ENCODE data around the gene CST6. TPM values are rescaled to one million over a fixed set of nuclear protein-coding genes. Genes with fewer than 3 reads are reported as not detected.

The CST6 gene
- total and polyA plus RNA-seq, 2 experiments from 2014 or later: 3.0 to 9.4 TPM

- Histone ChIP-seq H3K9me2 (replicated peaks; ENCODE audit: insufficient read depth) (no peaks in the 10 kb centered on the region), H3K36me3 (replicated peaks; ENCODE audit: insufficient read depth, low read depth) (no peaks in the 10 kb centered on the region), H2AFZ (no peak overlapping the region), H3K4me3 (no peak overlapping the region), H3K4me1 (ENCODE audit: insufficient read depth) (no peaks in the 10 kb centered on the region), H3K27me3 (no peaks in the 10 kb centered on the region), H3K79me2 (no peaks in the 10 kb centered on the region), H3K9me3 (ENCODE audit: low read depth) (no peaks in the 10 kb centered on the region), H3K4me2 (no peak overlapping the region), H3K27ac (no peak overlapping the region), H4K20me1 (ENCODE audit: insufficient read depth, poor library complexity, severe bottlenecking) (no peaks in the 10 kb centered on the region)
- TF ChIP-seq EZH2 (IDR thresholded peaks at IDR 0.05; ENCODE audit: borderline replicate concordance) (no peak), EZH2phosphoT487 (IDR thresholded peaks at IDR 0.05; ENCODE audit: low read depth, severe bottlenecking, unreplicated experiment) (no peak), CTCF (IDR thresholded peaks at IDR 0.05; ENCODE audit: poor library complexity) (no peak)
- DNase-seq (ENCODE audit: low spot score): no peak
- WGBS (ENCODE audit: low lambda C conversion rate, missing lambda C conversion rate): 97% methylated on average over 74 of the region's 81 CpGs
These were observed 30.6 kb downstream of the CST6 start for GRCh38 chr11:66042227-66042995.

GRCh38 chr11:66042996-66043906, 31.4 kb downstream of the CST6 start:
- no peaks in the 10 kb centered on the region for H3K36me3 ChIP-seq (replicated peaks; ENCODE audit: insufficient read depth, low read depth)
- H3K9me3 ChIP-seq (ENCODE audit: low read depth): no peaks in the 10 kb centered on the region
- no peaks in the 10 kb centered on the region for H3K27me3 ChIP-seq
- DNase-seq (ENCODE audit: low spot score): no peak
- H3K4me3 ChIP-seq: no peak overlapping the region
- H3K9me2 ChIP-seq (replicated peaks; ENCODE audit: insufficient read depth): no peaks in the 10 kb centered on the region
- no peak overlapping the region for H2AFZ ChIP-seq
- H3K79me2 ChIP-seq: no peaks in the 10 kb centered on the region
- no peak overlapping the region for H3K27ac ChIP-seq
- 99% methylated on average over 57 of the region's 88 CpGs for WGBS (ENCODE audit: low lambda C conversion rate, missing lambda C conversion rate)
- H3K4me2 ChIP-seq: no peak overlapping the region
- no peaks in the 10 kb centered on the region for H3K4me1 ChIP-seq (ENCODE audit: insufficient read depth)
- H4K20me1 ChIP-seq (ENCODE audit: insufficient read depth, poor library complexity, severe bottlenecking): no peaks in the 10 kb centered on the region
- no peak for TF ChIP-seq EZH2phosphoT487 (IDR thresholded peaks at IDR 0.05; ENCODE audit: low read depth, severe bottlenecking, unreplicated experiment)
- TF ChIP-seq CTCF (IDR thresholded peaks at IDR 0.05; ENCODE audit: poor library complexity): no peak
- no peak for TF ChIP-seq EZH2 (IDR thresholded peaks at IDR 0.05; ENCODE audit: borderline replicate concordance)

- DNase-seq (ENCODE audit: low spot score): no peak
- TF ChIP-seq EZH2phosphoT487 (IDR thresholded peaks at IDR 0.05; ENCODE audit: low read depth, severe bottlenecking, unreplicated experiment) (no peak), EZH2 (IDR thresholded peaks at IDR 0.05; ENCODE audit: borderline replicate concordance) (no peak), CTCF (IDR thresholded peaks at IDR 0.05; ENCODE audit: poor library complexity) (no peak)
- H3K9me3 ChIP-seq (ENCODE audit: low read depth): no peaks in the 10 kb centered on the region
- H3K27me3 ChIP-seq: no peaks in the 10 kb centered on the region
- no peaks in the 10 kb centered on the region for H3K36me3 ChIP-seq (replicated peaks; ENCODE audit: insufficient read depth, low read depth)
- peaks cover 4% of the 10 kb centered on the region for H3K4me1 ChIP-seq (ENCODE audit: insufficient read depth)
- H3K27ac ChIP-seq: no peak overlapping the region
- H3K4me2 ChIP-seq: no peak overlapping the region
- H3K79me2 ChIP-seq: no peaks in the 10 kb centered on the region
- H3K4me3 ChIP-seq: no peak overlapping the region
- no peaks in the 10 kb centered on the region for H3K9me2 ChIP-seq (replicated peaks; ENCODE audit: insufficient read depth)
- 91% methylated on average over 6 of the region's 6 CpGs for WGBS (ENCODE audit: low lambda C conversion rate, missing lambda C conversion rate)
- H2AFZ ChIP-seq: no peak overlapping the region
- H4K20me1 ChIP-seq (ENCODE audit: insufficient read depth, poor library complexity, severe bottlenecking): no peaks in the 10 kb centered on the region
These were observed 32.9 kb downstream of the CST6 start for GRCh38 chr11:66044757-66045156.
